ENCODE results near the gene CBLIF.

GRCh38 chr11:59878575-59878974 lies 33.3 kb upstream of the CBLIF start, which contains the start of gene OOSP3:
- no peak for TF ChIP-seq CTCF (conservative IDR thresholded peaks at IDR 0.05)
- TF ChIP-seq EZH2 (IDR thresholded peaks at IDR 0.05; ENCODE audit: low read depth): no peak
